Measurements from ENCODE around the gene GALK2.

The GALK2 gene

DNA sequence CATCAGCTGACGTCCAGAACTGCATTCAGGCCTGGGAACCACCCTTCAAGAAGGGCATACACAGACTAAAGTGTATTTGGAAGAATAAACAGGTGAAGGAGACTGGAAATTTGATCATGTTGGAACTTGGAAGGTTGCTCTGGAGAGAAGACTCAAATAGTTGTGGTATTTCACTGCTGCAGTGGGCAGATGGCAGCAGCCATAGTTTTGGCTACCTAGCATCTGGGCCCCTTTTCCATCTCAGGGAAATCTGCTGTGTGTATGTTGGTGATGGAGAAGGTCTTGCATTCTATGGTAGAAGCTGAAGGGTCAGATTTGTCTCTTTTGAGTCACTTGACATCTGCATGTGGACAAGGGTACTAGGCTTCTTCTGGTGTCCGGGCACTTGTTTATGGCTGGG lies 138.6 kb downstream of the GALK2 start:
- H3K9me2 ChIP-seq (replicated peaks; ENCODE audit: insufficient read depth, low read length) = no peaks in the 10 kb centered on the region
- no peak overlapping the region for H3K9ac ChIP-seq (ENCODE audit: low read length)
- H3K27me3 ChIP-seq (ENCODE audit: low read length) = no peaks in the 10 kb centered on the region
- no peak overlapping the region for H2AFZ ChIP-seq (ENCODE audit: low read depth, low read length, severe bottlenecking)
- no peak overlapping the region for H3K4me3 ChIP-seq (ENCODE audit: insufficient read depth, low read length, poor library complexity, severe bottlenecking)
- H3K9me3 ChIP-seq (ENCODE audit: insufficient read depth, low read length) = no peaks in the 10 kb centered on the region
- no peak overlapping the region for H3K4me2 ChIP-seq (ENCODE audit: low read depth, low read length, poor library complexity, severe bottlenecking)
- TF ChIP-seq EZH2phosphoT487 (conservative IDR thresholded peaks at IDR 0.05; ENCODE audit: low read length) = no peak
- TF ChIP-seq, protein P1, sequence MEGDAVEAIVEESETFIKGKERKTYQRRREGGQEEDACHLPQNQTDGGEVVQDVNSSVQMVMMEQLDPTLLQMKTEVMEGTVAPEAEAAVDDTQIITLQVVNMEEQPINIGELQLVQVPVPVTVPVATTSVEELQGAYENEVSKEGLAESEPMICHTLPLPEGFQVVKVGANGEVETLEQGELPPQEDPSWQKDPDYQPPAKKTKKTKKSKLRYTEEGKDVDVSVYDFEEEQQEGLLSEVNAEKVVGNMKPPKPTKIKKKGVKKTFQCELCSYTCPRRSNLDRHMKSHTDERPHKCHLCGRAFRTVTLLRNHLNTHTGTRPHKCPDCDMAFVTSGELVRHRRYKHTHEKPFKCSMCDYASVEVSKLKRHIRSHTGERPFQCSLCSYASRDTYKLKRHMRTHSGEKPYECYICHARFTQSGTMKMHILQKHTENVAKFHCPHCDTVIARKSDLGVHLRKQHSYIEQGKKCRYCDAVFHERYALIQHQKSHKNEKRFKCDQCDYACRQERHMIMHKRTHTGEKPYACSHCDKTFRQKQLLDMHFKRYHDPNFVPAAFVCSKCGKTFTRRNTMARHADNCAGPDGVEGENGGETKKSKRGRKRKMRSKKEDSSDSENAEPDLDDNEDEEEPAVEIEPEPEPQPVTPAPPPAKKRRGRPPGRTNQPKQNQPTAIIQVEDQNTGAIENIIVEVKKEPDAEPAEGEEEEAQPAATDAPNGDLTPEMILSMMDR (IDR thresholded peaks at IDR 0.05; ENCODE audit: insufficient read depth, low read length, poor library complexity, severe bottlenecking) = no peak
- no peaks in the 10 kb centered on the region for H3F3A ChIP-seq (ENCODE audit: insufficient read depth)
- H3K27ac ChIP-seq (ENCODE audit: low read depth, low read length) = no peak overlapping the region
- no peaks in the 10 kb centered on the region for H4K20me1 ChIP-seq (ENCODE audit: low read depth, low read length)
- no peaks in the 10 kb centered on the region for H3K79me2 ChIP-seq (ENCODE audit: insufficient read depth, low read length)
- H3K36me3 ChIP-seq (ENCODE audit: low read length) = no peaks in the 10 kb centered on the region

DNA sequence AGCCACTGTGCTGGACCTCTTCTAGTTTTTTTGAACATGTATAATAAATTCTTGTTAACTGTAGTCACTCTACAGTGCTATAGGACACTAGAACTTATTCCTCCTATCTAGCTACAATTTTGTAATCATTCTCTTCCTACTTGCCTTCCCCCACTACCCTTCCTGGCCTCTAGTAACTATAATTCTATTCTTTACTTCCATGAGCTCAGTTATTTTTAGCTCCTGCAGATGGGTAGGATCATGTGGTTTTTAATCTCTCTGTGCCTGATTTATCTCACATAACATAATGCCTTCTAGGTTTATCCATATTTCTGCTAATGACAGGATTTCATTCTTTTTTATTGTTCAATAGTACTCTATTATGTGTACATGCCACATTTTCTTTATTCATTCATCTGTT lies 139.8 kb downstream of the GALK2 start:
- Histone ChIP-seq H3K79me2 (ENCODE audit: insufficient read depth, low read length) (no peaks in the 10 kb centered on the region), H3K4me3 (ENCODE audit: insufficient read depth, low read length, poor library complexity, severe bottlenecking) (no peak overlapping the region), H4K20me1 (ENCODE audit: low read depth, low read length) (no peaks in the 10 kb centered on the region), H3F3A (ENCODE audit: insufficient read depth) (no peaks in the 10 kb centered on the region), H3K4me2 (ENCODE audit: low read depth, low read length, poor library complexity, severe bottlenecking) (no peak overlapping the region), H3K9me3 (ENCODE audit: insufficient read depth, low read length) (no peaks in the 10 kb centered on the region), H3K27ac (ENCODE audit: low read depth, low read length) (no peak overlapping the region), H3K9ac (ENCODE audit: low read length) (no peak overlapping the region), H3K9me2 (replicated peaks; ENCODE audit: insufficient read depth, low read length) (no peaks in the 10 kb centered on the region), H3K36me3 (ENCODE audit: low read length) (no peaks in the 10 kb centered on the region), H2AFZ (ENCODE audit: low read depth, low read length, severe bottlenecking) (no peak overlapping the region), H3K27me3 (ENCODE audit: low read length) (no peaks in the 10 kb centered on the region)
- TF ChIP-seq, protein P1 (IDR thresholded peaks at IDR 0.05; ENCODE audit: insufficient read depth, low read length, poor library complexity, severe bottlenecking) = no peak
- TF ChIP-seq EZH2phosphoT487 (conservative IDR thresholded peaks at IDR 0.05; ENCODE audit: low read length) = no peak

DNA sequence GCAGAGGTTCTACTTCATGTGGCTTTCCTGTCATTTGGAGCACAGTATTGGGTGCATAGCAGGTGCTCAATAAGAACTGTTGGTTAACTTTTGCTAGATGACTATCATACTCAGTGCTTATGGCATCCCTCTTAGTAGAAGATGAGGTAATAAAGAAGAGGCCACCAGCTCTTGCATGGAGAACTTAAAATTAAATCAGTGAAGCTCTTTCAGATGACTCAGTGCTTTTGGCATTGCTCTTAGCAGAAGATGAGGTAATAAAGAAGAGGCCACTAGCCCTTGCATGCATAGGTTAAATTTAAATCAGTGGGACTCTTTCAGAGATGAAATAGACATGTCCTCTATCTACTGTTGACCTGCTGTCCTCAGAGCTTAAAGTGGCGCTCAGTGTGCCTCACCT lies 143.6 kb downstream of the GALK2 start:
- no peaks in the 10 kb centered on the region for H3F3A ChIP-seq (ENCODE audit: insufficient read depth)
- TF ChIP-seq EZH2phosphoT487 (conservative IDR thresholded peaks at IDR 0.05; ENCODE audit: low read length) = no peak
- TF ChIP-seq, protein P1 (IDR thresholded peaks at IDR 0.05; ENCODE audit: insufficient read depth, low read length, poor library complexity, severe bottlenecking) = no peak
- no peaks in the 10 kb centered on the region for H3K9me2 ChIP-seq (replicated peaks; ENCODE audit: insufficient read depth, low read length)
- H3K36me3 ChIP-seq (ENCODE audit: low read length) = no peaks in the 10 kb centered on the region
- H3K27ac ChIP-seq (ENCODE audit: low read depth, low read length) = no peak overlapping the region
- H3K9me3 ChIP-seq (ENCODE audit: insufficient read depth, low read length) = no peaks in the 10 kb centered on the region
- H2AFZ ChIP-seq (ENCODE audit: low read depth, low read length, severe bottlenecking) = no peak overlapping the region
- no peak overlapping the region for H3K9ac ChIP-seq (ENCODE audit: low read length)
- no peaks in the 10 kb centered on the region for H3K79me2 ChIP-seq (ENCODE audit: insufficient read depth, low read length)
- H3K4me3 ChIP-seq (ENCODE audit: insufficient read depth, low read length, poor library complexity, severe bottlenecking) = no peak overlapping the region
- no peak overlapping the region for H3K4me2 ChIP-seq (ENCODE audit: low read depth, low read length, poor library complexity, severe bottlenecking)
- H3K27me3 ChIP-seq (ENCODE audit: low read length) = no peaks in the 10 kb centered on the region
- no peaks in the 10 kb centered on the region for H4K20me1 ChIP-seq (ENCODE audit: low read depth, low read length)
